Measurements from ENCODE around the gene RNF222. TPM values are rescaled to one million over a fixed set of nuclear protein-coding genes. Genes with fewer than 3 reads are reported as not detected.
"Not testable (repeated sequence)": the region's sequence is repeated elsewhere in the genome, so short reads cannot be mapped to it uniquely, and the experiment has no call there.

Gene RNF222
- total RNA-seq, 1 experiment from 2014 or later: not detected

GRCh38 chr17:8405499-8406016 is 7.9 kb upstream of the RNF222 start:
- Histone ChIP-seq H3K27ac (no peak overlapping the region), H3K27me3 (replicated peaks) (no peaks in the 10 kb centered on the region), H3K4me3 (no peak overlapping the region), H3K9me3 (replicated peaks) (no peaks in the 10 kb centered on the region), H3K36me3 (no peaks in the 10 kb centered on the region), H3K4me1 (replicated peaks) (0 out of 2 replicates have a peak, but pooled peaks cover 2% of the 10 kb centered on the region)
- DNase-seq (ENCODE audit: low read depth in 1 of 2, low spot score in 2 of 2): no peak

- Histone ChIP-seq H3K4me3 (no peak overlapping the region), H3K9me3 (replicated peaks) (no peaks in the 10 kb centered on the region), H3K27ac (no peak overlapping the region), H3K27me3 (replicated peaks) (no peaks in the 10 kb centered on the region), H3K4me1 (replicated peaks) (no peaks in the 10 kb centered on the region), H3K36me3 (no peaks in the 10 kb centered on the region)
- no peak for DNase-seq (ENCODE audit: low read depth in 1 of 2, low spot score in 2 of 2)
These were observed 5.4 kb upstream of the RNF222 start for GRCh38 chr17:8402921-8403536.

DNA sequence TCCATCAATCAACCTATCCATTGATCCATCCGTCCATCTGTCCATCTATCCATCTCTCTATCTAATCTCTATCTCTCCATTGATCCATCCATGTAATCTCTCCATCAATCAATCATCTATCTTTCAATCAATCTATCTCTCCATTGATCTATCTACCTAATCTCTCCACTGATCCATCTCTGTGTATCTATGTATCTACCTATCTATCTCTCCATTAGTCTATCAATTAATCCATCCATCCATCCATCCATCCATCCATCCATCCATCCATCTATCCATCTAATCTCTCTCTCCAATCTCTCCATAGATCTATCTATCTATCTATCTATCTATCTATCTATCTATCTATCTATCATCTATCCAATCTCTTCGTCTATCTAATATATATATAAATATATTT is 3.5 kb upstream of the RNF222 start:
- no peaks in the 10 kb centered on the region for H3K4me1 ChIP-seq (replicated peaks)
- H3K27me3 ChIP-seq (replicated peaks): no peaks in the 10 kb centered on the region
- no peak overlapping the region for H3K27ac ChIP-seq
- no peaks in the 10 kb centered on the region for H3K36me3 ChIP-seq
- no peak overlapping the region for H3K4me3 ChIP-seq
- no peaks in the 10 kb centered on the region for H3K9me3 ChIP-seq (replicated peaks)
- no peak for DNase-seq (ENCODE audit: low read depth in 1 of 2, low spot score in 2 of 2)

DNA sequence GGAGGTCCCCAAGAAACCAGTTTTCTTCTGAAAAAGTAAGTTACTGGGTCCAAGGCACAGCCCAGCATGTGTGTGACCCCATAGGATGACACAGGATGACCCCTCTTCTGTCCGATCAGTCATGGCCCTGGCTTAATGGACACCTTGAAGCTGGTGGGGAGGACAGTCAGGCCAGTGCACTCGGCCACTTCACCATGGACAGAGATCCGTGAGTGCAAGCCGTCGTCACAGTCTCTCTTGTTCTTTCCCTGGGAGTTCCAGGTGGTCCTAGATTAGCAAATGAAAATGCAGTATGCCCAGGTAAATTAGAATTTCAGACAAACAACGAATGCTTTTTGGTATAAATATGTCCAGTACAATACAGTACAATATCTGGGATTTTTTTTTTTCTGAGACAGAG is 1.4 kb upstream of the RNF222 start:
- no peaks in the 10 kb centered on the region for H3K4me1 ChIP-seq (replicated peaks)
- no peak overlapping the region for H3K27ac ChIP-seq
- H3K27me3 ChIP-seq (replicated peaks): 0 out of 2 replicates have a peak, but pooled peaks cover 3% of the 10 kb centered on the region
- H3K4me3 ChIP-seq: no peak overlapping the region
- no peak for DNase-seq (ENCODE audit: low read depth in 1 of 2, low spot score in 2 of 2)
- no peaks in the 10 kb centered on the region for H3K36me3 ChIP-seq
- no peaks in the 10 kb centered on the region for H3K9me3 ChIP-seq (replicated peaks)

- not testable (repeated sequence) for H3K27me3 ChIP-seq (replicated peaks)
These were observed 3.1 kb downstream of the RNF222 start for GRCh38 chr17:8394497-8394896.

GRCh38 chr17:8393470-8394231 is 4.0 kb downstream of the RNF222 start:
- Histone ChIP-seq H3K9me3 (replicated peaks) (no peaks in the 10 kb centered on the region), H3K36me3 (no peaks in the 10 kb centered on the region), H3K4me1 (replicated peaks) (peaks cover 12% of the 10 kb centered on the region), H3K4me3 (no peak overlapping the region), H3K27ac (no peak overlapping the region), H3K27me3 (replicated peaks) (0 out of 2 replicates have a peak, but pooled peaks cover 3% of the 10 kb centered on the region)
- no peak for DNase-seq (ENCODE audit: low read depth in 1 of 2, low spot score in 2 of 2)

More at GRCh38 chr17:8394497-8394896, 3.1 kb downstream of the RNF222 start:
- peaks cover 12% of the 10 kb centered on the region for H3K4me1 ChIP-seq (replicated peaks)
- H3K36me3 ChIP-seq; H3K4me3 ChIP-seq; DNase-seq (ENCODE audit: low read depth in 1 of 2, low spot score in 2 of 2); H3K27ac ChIP-seq; H3K9me3 ChIP-seq (replicated peaks): not testable (repeated sequence)

DNA sequence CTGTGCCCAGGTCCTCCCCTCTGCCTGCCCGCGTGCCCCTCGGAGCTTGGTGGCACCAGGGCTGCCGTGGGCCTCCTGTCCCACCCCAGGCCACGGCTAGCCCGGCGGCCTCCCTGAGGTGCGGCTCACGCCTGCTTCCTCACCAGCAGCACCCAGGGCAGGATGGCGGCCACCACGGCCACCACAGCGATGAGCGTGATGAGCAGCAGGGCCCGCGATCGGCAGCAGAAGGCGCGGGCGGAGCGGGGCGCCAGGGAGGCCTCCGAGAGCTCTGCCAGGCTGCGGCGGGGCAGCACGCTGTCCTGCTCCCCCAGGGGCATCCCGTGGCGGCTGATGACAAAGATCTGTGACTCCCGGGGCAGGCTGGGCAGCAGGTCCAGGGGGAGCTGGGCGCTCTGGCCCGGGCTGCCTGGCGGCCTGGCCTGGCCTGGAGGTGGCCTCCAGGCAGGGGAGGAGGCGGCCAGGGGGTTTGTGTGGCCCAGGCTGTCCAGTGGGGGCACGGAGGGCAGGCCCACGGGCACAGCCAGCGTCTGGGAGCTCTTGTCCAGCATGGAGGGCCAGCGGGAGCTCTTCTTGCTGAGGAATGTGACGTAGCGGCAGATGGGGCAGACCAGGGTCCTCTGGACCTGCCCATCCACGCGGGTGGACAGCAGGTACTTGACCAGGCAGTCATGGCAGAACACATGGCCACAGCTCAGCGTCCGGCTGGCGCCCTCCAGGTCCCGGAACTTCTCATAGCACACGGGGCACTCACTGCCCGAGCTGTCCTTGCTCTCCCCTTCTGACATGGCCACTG is 4.8 kb downstream of the RNF222 start:
- Histone ChIP-seq H3K4me3 (no peak overlapping the region), H3K27me3 (replicated peaks) (0 out of 2 replicates have a peak, but pooled peaks cover 3% of the 10 kb centered on the region), H3K27ac (no peak overlapping the region), H3K4me1 (replicated peaks) (peaks cover 12% of the 10 kb centered on the region), H3K36me3 (no peaks in the 10 kb centered on the region), H3K9me3 (replicated peaks) (no peaks in the 10 kb centered on the region)
- no peak for DNase-seq (ENCODE audit: low read depth in 1 of 2, low spot score in 2 of 2)

DNA sequence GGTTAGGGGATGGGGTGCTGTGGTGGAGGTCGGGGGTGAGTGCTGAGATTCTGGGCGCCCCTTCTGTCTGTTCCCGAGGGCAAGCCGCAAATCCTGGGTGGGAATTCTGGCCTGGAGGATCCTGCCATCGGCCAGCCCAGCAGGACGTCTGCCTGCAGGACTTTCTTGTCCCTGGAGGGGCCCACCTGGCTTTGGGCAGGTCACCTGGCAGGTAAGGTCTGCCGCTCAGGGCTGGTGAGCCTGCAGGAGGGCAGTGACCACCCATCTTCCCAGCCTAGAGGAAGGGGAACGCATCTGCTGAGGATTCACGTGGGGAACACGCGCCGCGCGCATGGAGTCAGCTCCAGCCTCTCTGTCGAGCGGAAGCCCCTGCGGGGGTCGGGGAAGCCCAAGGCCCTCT is 5.4 kb downstream of the RNF222 start:
- no peaks in the 10 kb centered on the region for H3K36me3 ChIP-seq
- no peak for DNase-seq (ENCODE audit: low read depth in 1 of 2, low spot score in 2 of 2)
- H3K27me3 ChIP-seq (replicated peaks): 0 out of 2 replicates have a peak, but pooled peaks cover 3% of the 10 kb centered on the region
- H3K4me1 ChIP-seq (replicated peaks): peaks cover 12% of the 10 kb centered on the region
- H3K9me3 ChIP-seq (replicated peaks): no peaks in the 10 kb centered on the region
- no peak overlapping the region for H3K4me3 ChIP-seq
- H3K27ac ChIP-seq: no peak overlapping the region

- Histone ChIP-seq H3K4me1 (replicated peaks) (peaks cover 12% of the 10 kb centered on the region), H3K9me3 (replicated peaks) (no peaks in the 10 kb centered on the region), H3K27me3 (replicated peaks) (0 out of 2 replicates have a peak, but pooled peaks cover 3% of the 10 kb centered on the region), H3K36me3 (no peaks in the 10 kb centered on the region), H3K27ac (no peak overlapping the region), H3K4me3 (no peak overlapping the region)
- DNase-seq (ENCODE audit: low read depth in 1 of 2, low spot score in 2 of 2): no peak
These were observed 5.9 kb downstream of the RNF222 start for GRCh38 chr17:8391711-8392110.

DNA sequence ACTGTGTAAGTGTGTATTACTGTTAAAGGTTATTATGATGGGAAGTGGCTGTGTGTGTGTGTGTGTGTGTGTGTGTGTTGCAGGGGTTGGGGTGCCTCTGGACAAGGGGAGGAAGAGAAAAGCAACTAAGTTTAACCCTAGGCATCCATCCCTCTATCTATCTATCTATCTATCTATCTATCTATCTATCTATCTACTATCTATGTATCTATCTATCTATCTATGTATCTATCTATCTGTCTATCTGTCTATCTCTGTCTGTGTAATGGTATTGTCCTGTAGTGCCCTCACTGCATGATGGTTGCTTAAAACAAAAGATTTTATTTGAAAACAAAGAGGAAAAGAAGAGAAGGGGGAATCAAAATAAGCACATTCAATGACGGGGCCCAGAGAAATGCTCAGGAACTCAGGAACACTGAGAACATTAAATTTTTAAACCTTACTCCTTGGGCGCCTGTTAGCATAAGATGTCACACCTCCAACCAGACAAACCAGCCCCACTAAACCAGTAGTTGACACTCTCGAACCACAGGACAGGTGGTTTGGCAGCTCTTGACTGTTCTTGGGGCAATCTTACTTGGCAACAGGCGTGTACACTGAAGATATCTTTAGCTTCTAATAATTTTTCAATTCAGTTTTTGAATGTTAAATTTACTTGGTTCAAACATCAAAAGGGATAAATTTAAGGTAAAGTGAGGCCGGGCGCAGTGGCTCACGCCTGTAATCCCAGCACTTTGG is 9.5 kb downstream of the RNF222 start:
- Histone ChIP-seq H3K36me3 (peaks cover 4% of the 10 kb centered on the region; the same call in 1 of the 2 replicates), H3K4me1 (replicated peaks) (peaks cover 24% of the 10 kb centered on the region), H3K27ac (no peak overlapping the region), H3K9me3 (replicated peaks) (no peaks in the 10 kb centered on the region), H3K27me3 (replicated peaks) (no peaks in the 10 kb centered on the region), H3K4me3 (no peak overlapping the region)
- DNase-seq (ENCODE audit: low read depth in 1 of 2, low spot score in 2 of 2): no peak

GRCh38 chr17:8386841-8387240 is 10.8 kb downstream of the RNF222 start:
- Histone ChIP-seq H3K36me3 (peaks cover 11% of the 10 kb centered on the region), H3K27me3 (replicated peaks) (no peaks in the 10 kb centered on the region), H3K27ac (no peak overlapping the region), H3K9me3 (replicated peaks) (no peaks in the 10 kb centered on the region), H3K4me1 (replicated peaks) (peaks cover 25% of the 10 kb centered on the region), H3K4me3 (no peak overlapping the region)
- no peak for DNase-seq (ENCODE audit: low read depth in 1 of 2, low spot score in 2 of 2)

DNA sequence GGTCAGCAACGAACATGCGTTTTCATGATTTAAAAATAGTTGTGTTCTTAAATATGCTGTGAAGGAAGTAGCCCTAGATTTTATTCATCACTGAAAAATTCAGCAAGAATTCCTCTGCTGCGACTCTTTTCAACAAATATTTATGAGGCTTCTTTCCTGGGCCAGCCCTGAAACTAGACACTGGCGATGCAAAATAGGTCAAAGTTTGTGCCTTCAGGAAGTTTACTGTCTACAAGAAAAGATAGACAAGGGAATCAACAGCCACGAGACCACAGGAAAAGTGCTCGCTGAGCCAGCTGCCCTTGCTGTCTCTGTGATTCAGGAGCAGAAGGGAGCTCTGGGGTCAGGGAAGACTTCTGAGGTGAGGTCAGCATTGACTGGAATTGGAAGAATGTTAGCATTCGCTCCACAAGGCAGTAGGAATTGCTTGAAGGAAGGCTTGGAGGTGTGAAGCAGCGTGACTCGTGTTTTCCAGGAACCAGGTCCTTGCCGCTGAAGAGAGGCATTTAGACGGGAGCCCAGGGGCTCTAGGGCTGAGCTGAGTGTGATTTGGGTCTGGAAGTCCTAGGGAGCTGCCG is 12.7 kb downstream of the RNF222 start:
- Histone ChIP-seq H3K4me1 (replicated peaks) (peaks cover 32% of the 10 kb centered on the region), H3K4me3 (peak overlapping the region; percentile 81), H3K9me3 (replicated peaks) (no peaks in the 10 kb centered on the region)

More for the DNA sequence above, 12.7 kb downstream of the RNF222 start:
- Histone ChIP-seq H3K27ac (peak overlapping the region; percentile 86), H3K27me3 (replicated peaks) (no peaks in the 10 kb centered on the region), H3K36me3 (peaks cover 30% of the 10 kb centered on the region)
- DNase-seq (ENCODE audit: low read depth in 1 of 2, low spot score in 2 of 2): peak; percentile 88

Measured in SJSA1 (cell line).